Measurements from ENCODE around the gene HECTD2. TPM values are rescaled to one million over a fixed set of nuclear protein-coding genes. Genes with fewer than 3 reads are reported as not detected.
"Not testable (repeated sequence)": the region's sequence is repeated elsewhere in the genome, so short reads cannot be mapped to it uniquely, and the experiment has no call there.

HECTD2 gene
- total RNA-seq, 2 experiments from 2014 or later: 0.92 to 1.0 TPM

DNA sequence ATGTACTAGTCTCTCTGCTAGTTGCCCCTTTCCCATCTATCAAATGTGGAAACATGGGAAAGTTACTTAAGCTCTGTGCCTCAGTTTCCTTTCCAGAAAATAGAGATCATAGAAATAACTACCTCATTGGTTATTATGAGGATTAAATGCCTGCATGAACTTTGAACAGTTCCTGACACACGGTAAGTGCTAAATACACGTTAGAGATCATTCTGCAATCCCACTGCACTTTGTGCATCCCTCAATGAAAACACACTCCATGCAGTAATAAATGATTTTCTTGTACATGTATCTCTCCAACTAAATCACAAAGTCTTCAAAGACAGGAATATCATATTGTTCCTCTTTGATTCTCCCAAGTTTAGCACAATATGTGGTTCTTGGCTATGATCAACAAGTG is 149.6 kb downstream of the HECTD2 start:
- POLR2A ChIA-PET: no interaction called here
- intact Hi-C loops (cut with DNase I, micrococcal nuclease): no loop called here
- no peak overlapping the region for H3K4me3 Mint-ChIP-seq

DNA sequence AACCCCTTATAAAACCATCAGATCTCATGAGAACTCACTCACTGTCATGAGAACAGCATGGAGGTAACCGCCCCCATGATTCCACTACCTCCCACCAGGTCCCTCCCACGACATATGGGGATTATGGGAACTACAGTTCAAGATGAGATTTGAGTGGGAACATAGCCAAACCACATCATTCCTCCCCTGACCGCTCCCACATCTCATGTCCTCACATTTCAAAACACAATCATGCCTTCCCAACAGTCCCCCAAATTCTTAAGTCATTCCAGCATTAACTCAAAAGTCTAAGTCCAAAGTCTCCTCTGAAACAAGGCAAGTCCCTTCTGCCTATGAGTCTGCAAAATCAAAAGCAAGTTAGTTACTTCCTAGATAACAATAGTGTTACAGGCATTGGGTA is 150.7 kb downstream of the HECTD2 start:
- H3K4me1 ChIP-seq (ENCODE audit: insufficient read depth, low read length); H3K4me3 ChIP-seq (ENCODE audit: low read length); intact Hi-C loops (cut with DNase I, micrococcal nuclease); H3K27me3 ChIP-seq (ENCODE audit: control insufficient read depth in 1 of 2, insufficient read depth in 2 of 2, low read length in 2 of 2); H3K27ac Mint-ChIP-seq; H3K9me3 Mint-ChIP-seq; H3K36me3 Mint-ChIP-seq (ENCODE audit: low read depth); H3K36me3 ChIP-seq (ENCODE audit: insufficient read depth, low read length); H3K4me1 Mint-ChIP-seq (ENCODE audit: low read depth); DNase-seq; H3K9me3 ChIP-seq (ENCODE audit: control insufficient read depth in 1 of 2, insufficient read depth in 1 of 2, low read length in 2 of 2); CTCF ChIA-PET; POLR2A ChIA-PET; H3K4me3 Mint-ChIP-seq; H3K27ac ChIP-seq (ENCODE audit: low read depth in 1 of 2, low read length in 2 of 2); ATAC-seq (ENCODE audit: poor library complexity): not testable (repeated sequence)
- H3K27me3 Mint-ChIP-seq: peaks cover 25% of the 10 kb centered on the region

More for the DNA sequence above, 149.6 kb downstream of the HECTD2 start:
- no peak for DNase-seq
- no peaks in the 10 kb centered on the region for H3K36me3 Mint-ChIP-seq (ENCODE audit: low read depth)
- H3K4me1 Mint-ChIP-seq (ENCODE audit: low read depth): no peaks in the 10 kb centered on the region
- H3K4me3 ChIP-seq (ENCODE audit: low read length): no peak overlapping the region
- peaks cover 0 to 7% of the 10 kb centered on the region in 2 experiments for H3K9me3 ChIP-seq (ENCODE audit: control insufficient read depth in 1 of 2, insufficient read depth in 1 of 2, low read length in 2 of 2)
- H3K27ac ChIP-seq (ENCODE audit: low read depth in 1 of 2, low read length in 2 of 2): no peak overlapping the region
- no peak overlapping the region for H3K27ac Mint-ChIP-seq
- H3K9me3 Mint-ChIP-seq: no peaks in the 10 kb centered on the region
- H3K27me3 Mint-ChIP-seq: peaks cover 18% of the 10 kb centered on the region
- H3K27me3 ChIP-seq (ENCODE audit: control insufficient read depth in 1 of 2, insufficient read depth in 2 of 2, low read length in 2 of 2): no peaks in the 10 kb centered on the region
- H3K4me1 ChIP-seq (ENCODE audit: insufficient read depth, low read length): no peaks in the 10 kb centered on the region
- CTCF ChIA-PET: no interaction called here
- TF ChIP-seq, protein P1, sequence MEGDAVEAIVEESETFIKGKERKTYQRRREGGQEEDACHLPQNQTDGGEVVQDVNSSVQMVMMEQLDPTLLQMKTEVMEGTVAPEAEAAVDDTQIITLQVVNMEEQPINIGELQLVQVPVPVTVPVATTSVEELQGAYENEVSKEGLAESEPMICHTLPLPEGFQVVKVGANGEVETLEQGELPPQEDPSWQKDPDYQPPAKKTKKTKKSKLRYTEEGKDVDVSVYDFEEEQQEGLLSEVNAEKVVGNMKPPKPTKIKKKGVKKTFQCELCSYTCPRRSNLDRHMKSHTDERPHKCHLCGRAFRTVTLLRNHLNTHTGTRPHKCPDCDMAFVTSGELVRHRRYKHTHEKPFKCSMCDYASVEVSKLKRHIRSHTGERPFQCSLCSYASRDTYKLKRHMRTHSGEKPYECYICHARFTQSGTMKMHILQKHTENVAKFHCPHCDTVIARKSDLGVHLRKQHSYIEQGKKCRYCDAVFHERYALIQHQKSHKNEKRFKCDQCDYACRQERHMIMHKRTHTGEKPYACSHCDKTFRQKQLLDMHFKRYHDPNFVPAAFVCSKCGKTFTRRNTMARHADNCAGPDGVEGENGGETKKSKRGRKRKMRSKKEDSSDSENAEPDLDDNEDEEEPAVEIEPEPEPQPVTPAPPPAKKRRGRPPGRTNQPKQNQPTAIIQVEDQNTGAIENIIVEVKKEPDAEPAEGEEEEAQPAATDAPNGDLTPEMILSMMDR (IDR thresholded peaks at IDR 0.05): no peak
- ATAC-seq (ENCODE audit: poor library complexity): no peak
- H3K36me3 ChIP-seq (ENCODE audit: insufficient read depth, low read length): no peaks in the 10 kb centered on the region

DNA sequence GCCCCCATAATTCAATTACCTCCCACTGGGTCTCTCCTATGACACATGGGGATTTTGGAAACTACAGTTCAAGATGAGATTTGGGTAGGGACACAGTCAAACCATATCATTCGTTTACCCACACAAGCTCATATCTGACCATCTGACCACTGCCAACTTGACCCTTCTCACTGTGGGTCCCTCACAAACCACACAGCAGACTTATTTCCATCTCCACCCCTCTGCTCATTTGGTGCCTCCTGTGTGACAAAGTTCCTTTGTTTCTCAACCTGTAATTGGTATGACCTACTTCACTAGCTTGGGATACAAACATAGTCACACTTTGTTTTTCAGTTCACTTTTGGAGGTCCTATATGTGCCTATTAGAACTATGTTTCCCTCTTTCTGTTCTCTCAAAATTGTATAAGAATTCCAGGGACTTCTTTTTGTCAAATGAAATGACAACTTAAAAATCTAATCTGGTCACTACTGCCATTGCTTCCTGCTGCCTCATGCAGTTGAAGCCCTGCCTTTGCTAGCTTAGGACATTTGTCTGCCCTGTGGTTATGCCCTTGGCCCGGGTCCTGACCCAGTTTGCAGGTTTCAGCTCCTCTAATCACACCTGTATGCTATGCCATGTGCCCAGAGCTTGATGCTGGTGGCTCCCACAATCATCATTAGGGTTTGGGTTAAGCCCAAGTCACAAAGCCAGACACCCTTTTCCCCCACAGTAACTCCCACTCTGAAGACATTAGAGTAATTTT is 152.9 kb downstream of the HECTD2 start:
- TF ChIP-seq, protein P1 (IDR thresholded peaks at IDR 0.05): no peak
- H3K27me3 ChIP-seq (ENCODE audit: control insufficient read depth in 1 of 2, insufficient read depth in 2 of 2, low read length in 2 of 2): no peaks in the 10 kb centered on the region
- DNase-seq (no peak), ATAC-seq (ENCODE audit: poor library complexity) (no peak)
- no peak overlapping the region for H3K4me3 ChIP-seq (ENCODE audit: low read length)
- intact Hi-C loops (cut with DNase I, micrococcal nuclease): no loop called here
- H3K27me3 Mint-ChIP-seq: peaks cover 25% of the 10 kb centered on the region
- no peaks in the 10 kb centered on the region for H3K4me1 Mint-ChIP-seq (ENCODE audit: low read depth)
- H3K9me3 Mint-ChIP-seq: no peaks in the 10 kb centered on the region
- ChIA-PET POLR2A (no interaction called here), CTCF (no interaction called here)
- no peaks in the 10 kb centered on the region for H3K36me3 Mint-ChIP-seq (ENCODE audit: low read depth)
- H3K27ac Mint-ChIP-seq: no peak overlapping the region
- no peak overlapping the region for H3K27ac ChIP-seq (ENCODE audit: low read depth in 1 of 2, low read length in 2 of 2)
- no peaks in the 10 kb centered on the region for H3K4me1 ChIP-seq (ENCODE audit: insufficient read depth, low read length)
- no peaks in the 10 kb centered on the region for H3K36me3 ChIP-seq (ENCODE audit: insufficient read depth, low read length)
- no peak overlapping the region for H3K4me3 Mint-ChIP-seq
- peaks cover 0 to 7% of the 10 kb centered on the region in 2 experiments for H3K9me3 ChIP-seq (ENCODE audit: control insufficient read depth in 1 of 2, insufficient read depth in 1 of 2, low read length in 2 of 2)

GRCh38 chr10:91564026-91564425 is 153.9 kb downstream of the HECTD2 start:
- ChIA-PET CTCF (no interaction called here), POLR2A (no interaction called here)
- intact Hi-C loops (cut with DNase I, micrococcal nuclease): no loop called here
- Histone ChIP-seq H3K9me3 (ENCODE audit: control insufficient read depth in 1 of 2, insufficient read depth in 1 of 2, low read length in 2 of 2) (peaks cover 0 to 7% of the 10 kb centered on the region in 2 experiments), H3K27ac (ENCODE audit: low read depth in 1 of 2, low read length in 2 of 2) (no peak overlapping the region), H3K36me3 (ENCODE audit: insufficient read depth, low read length) (no peaks in the 10 kb centered on the region), H3K4me3 (ENCODE audit: low read length) (no peak overlapping the region), H3K4me1 (ENCODE audit: insufficient read depth, low read length) (no peaks in the 10 kb centered on the region), H3K27me3 (ENCODE audit: control insufficient read depth in 1 of 2, insufficient read depth in 2 of 2, low read length in 2 of 2) (no peaks in the 10 kb centered on the region)
- no peaks in the 10 kb centered on the region for H3K36me3 Mint-ChIP-seq (ENCODE audit: low read depth)
- H3K4me1 Mint-ChIP-seq (ENCODE audit: low read depth): no peaks in the 10 kb centered on the region
- H3K4me3 Mint-ChIP-seq: no peak overlapping the region
- TF ChIP-seq, protein P1 (IDR thresholded peaks at IDR 0.05): no peak
- DNase-seq (no peak), ATAC-seq (ENCODE audit: poor library complexity) (no peak)
- H3K27me3 Mint-ChIP-seq: peaks cover 25% of the 10 kb centered on the region
- no peaks in the 10 kb centered on the region for H3K9me3 Mint-ChIP-seq
- no peak overlapping the region for H3K27ac Mint-ChIP-seq

Data from CD4-positive, alpha-beta T cell (primary cell).